ENCODE data around the gene MEGF11.

DNA sequence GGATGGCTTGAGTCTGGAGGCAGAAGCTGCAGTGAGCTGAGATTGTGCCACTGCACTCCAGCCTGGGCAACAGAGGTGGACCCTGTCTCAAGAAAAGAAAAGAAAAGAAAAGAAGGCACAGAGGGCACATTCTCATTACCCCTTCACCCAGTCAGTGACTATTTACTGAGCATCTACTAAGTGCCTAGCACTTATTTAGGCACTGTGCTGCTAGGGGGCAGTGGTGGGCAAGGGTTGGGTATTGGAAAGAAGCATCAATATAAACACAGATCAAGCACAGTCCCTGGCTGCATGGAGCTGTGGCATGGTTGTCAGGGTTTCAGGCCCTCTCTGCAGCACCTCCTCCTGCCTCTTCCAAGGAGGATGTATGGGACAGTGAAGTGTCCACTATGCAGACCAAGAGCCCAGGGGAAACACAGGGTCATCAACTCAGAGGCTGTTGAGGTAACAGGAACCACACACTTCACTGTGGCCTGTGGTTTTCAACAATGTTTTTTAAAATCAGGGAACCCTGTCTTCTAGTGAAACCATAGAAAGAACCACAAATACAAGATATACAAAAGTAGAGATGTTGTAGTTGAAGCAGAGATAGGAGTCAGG lies 245.8 kb downstream of the MEGF11 start:
- no peak for TF ChIP-seq POLR2A (IDR thresholded peaks at IDR 0.05)
- TF ChIP-seq, protein P1, sequence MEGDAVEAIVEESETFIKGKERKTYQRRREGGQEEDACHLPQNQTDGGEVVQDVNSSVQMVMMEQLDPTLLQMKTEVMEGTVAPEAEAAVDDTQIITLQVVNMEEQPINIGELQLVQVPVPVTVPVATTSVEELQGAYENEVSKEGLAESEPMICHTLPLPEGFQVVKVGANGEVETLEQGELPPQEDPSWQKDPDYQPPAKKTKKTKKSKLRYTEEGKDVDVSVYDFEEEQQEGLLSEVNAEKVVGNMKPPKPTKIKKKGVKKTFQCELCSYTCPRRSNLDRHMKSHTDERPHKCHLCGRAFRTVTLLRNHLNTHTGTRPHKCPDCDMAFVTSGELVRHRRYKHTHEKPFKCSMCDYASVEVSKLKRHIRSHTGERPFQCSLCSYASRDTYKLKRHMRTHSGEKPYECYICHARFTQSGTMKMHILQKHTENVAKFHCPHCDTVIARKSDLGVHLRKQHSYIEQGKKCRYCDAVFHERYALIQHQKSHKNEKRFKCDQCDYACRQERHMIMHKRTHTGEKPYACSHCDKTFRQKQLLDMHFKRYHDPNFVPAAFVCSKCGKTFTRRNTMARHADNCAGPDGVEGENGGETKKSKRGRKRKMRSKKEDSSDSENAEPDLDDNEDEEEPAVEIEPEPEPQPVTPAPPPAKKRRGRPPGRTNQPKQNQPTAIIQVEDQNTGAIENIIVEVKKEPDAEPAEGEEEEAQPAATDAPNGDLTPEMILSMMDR (IDR thresholded peaks at IDR 0.05) = no peak

All from uterus (tissue), 2 donors.